GM12891 (cell line): Measurements from ENCODE around the gene VWF.

ENCODE experiments used
- POLR2A ChIP-seq: IDR thresholded peaks from 2 replicates; pipeline ENCODE4 v1.6.1; 2011; ENCODE audit warnings: low read depth, low read length, control low read depth
- POLR2AphosphoS5 ChIP-seq: IDR thresholded peaks from 2 replicates; pipeline ENCODE4 v1.6.1; 2011; ENCODE audit warnings: low read depth, low read length, control low read depth
- POU2F2 ChIP-seq: IDR thresholded peaks from 2 replicates; pipeline ENCODE4 v1.6.1; 2011; ENCODE audit warnings: low read depth, mild to moderate bottlenecking, control low read depth, low read length, moderate library complexity
- TAF1 ChIP-seq: IDR thresholded peaks from 2 replicates; pipeline ENCODE4 v1.6.1; 2011; ENCODE audit warnings: low read depth, low read length, control low read depth

DNA sequence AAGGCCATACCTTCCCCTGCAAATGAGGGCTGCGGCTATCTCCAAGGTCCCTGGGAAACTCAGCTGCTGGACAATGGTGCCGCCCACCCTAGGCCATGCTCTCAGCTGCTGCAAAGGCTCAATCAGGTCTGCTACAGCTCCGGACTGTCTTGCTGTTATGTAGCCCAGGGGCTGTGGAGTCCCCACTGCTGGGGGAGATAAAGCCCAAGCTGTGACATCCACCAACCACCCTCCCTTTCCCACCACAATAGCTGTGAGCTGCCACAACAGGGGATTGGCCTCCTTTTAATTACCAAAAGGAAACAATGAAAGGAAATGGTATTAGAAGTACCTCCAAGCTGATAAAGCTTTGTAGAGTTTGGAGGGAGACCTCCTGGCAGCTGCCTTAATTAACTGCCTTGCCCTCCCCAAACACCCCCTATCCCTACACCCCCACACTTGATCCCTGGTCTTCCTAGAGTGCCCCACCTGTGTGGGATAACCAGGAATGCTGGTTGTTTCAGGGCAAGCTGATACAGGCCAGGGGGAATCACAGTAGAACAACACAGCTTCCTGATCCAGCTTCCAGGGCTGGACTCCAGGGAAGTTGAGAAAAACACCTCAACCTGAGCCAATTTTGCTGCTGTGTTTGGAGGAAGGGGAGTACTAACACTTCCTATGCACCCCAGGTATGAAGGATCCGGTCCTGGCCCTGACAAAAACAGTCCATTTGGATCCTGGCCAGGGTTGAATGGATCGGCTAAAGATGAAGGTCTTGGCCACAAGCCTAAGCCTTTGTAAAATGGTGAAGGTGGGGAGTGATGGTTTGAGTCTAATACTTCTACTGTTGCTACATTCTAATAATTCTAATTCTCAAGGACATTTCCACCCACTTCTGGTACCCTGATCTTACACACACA is at the start of gene VWF:
- no peak for TF ChIP-seq POLR2A
- no peak for TF ChIP-seq TAF1
- no peak for TF ChIP-seq POLR2AphosphoS5
- no peak for TF ChIP-seq POU2F2
